Stomach smooth muscle (tissue), 2 donors: ENCODE data around the gene MALAT1.

Experiments used
- H3K27ac ChIP-seq: one replicate; pipeline ENCODE4 v1.7.0; 2013; ENCODE audit warnings: mild to moderate bottlenecking, low read length, inconsistent platforms
- H3K27me3 ChIP-seq, 2 donors: one replicate each; pipeline ENCODE4 v1.7.0; 2013; ENCODE audit warnings: low read length in 2 of 2; ENCODE audit not compliant: insufficient read depth in 2 of 2, control insufficient read depth in 1 of 2
- H3K36me3 ChIP-seq, 2 donors: one replicate each; pipeline ENCODE4 v1.7.0; 2013; ENCODE audit warnings: low read length in 2 of 2; ENCODE audit not compliant: control insufficient read depth in 2 of 2, insufficient read depth in 2 of 2
- H3K4me1 ChIP-seq: one replicate; pipeline ENCODE4 v1.7.0; 2013; ENCODE audit warnings: low read length; ENCODE audit not compliant: control insufficient read depth, insufficient read depth
- H3K4me3 ChIP-seq, 2 donors: one replicate each; pipeline ENCODE4 v1.7.0; 2013; ENCODE audit warnings: low read length in 2 of 2
- H3K9ac ChIP-seq, 2 donors: one replicate each; pipeline ENCODE4 v1.7.0; 2013; ENCODE audit warnings: low read length in 2 of 2, mild to moderate bottlenecking in 1 of 2
- H3K9me3 ChIP-seq, 2 donors: one replicate each; pipeline ENCODE4 v1.7.0; 2013; ENCODE audit warnings: low read length in 2 of 2; ENCODE audit not compliant: control insufficient read depth in 2 of 2
- donor health status: healthy.
- donor health status: Pancreatic carcinoma.

Gene MALAT1

GRCh38 chr11:65537296-65537597, 38.4 kb downstream of the MALAT1 start:
- H3K4me1 ChIP-seq: peaks cover 29% of the 10 kb centered on the region
- H3K9ac ChIP-seq: no peak overlapping the region

DNA sequence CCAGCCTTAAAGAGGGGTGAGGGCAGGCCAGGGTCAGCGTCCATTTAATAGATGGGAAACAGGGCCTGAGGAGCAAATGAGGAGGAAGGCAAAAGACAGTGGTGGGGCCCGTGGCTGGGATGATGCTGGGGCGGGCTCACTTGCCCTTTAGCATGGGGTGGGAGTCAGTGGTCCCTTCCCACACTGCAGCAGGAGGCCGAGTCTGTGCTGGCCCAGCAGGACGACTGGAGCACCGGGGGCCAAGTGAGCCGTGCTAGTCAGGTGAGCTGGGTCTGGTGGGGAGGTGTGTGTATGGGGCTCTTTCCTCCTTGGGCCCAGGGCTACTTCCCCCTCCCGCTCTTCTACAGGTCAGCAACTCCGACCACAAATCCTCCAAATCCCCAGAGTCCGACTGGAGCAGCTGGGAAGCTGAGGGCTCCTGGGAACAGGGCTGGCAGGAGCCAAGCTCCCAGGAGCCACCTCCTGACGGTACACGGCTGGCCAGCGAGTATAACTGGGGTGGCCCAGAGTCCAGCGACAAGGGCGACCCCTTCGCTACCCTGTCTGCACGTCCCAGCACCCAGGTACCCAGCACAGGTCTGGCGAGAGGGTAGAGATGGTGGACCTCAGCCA, 38.9 kb downstream of the MALAT1 start:
- Histone ChIP-seq H3K27me3 (no peaks in the 10 kb centered on the region), H3K4me3 (no peak overlapping the region), H3K4me1 (peaks cover 29% of the 10 kb centered on the region), H3K36me3 (peaks cover 10 to 21% of the 10 kb centered on the region in 2 donors), H3K9ac (no peak overlapping the region), H3K9me3 (no peaks in the 10 kb centered on the region), H3K27ac (peak overlapping the region; percentile 11)

More at GRCh38 chr11:65537296-65537597, 38.4 kb downstream of the MALAT1 start:
- Histone ChIP-seq H3K9me3 (no peaks in the 10 kb centered on the region), H3K27ac (peak overlapping the region; percentile 11), H3K4me3 (no peak overlapping the region), H3K36me3 (peaks cover 13 to 23% of the 10 kb centered on the region in 2 donors), H3K27me3 (no peaks in the 10 kb centered on the region)

GRCh38 chr11:65538232-65538914, 39.5 kb downstream of the MALAT1 start:
- Histone ChIP-seq H3K36me3 (peaks cover 13 to 16% of the 10 kb centered on the region in 2 donors), H3K9me3 (no peaks in the 10 kb centered on the region), H3K4me1 (peaks cover 29% of the 10 kb centered on the region), H3K27me3 (no peaks in the 10 kb centered on the region), H3K4me3 (no peak overlapping the region), H3K27ac (no peak overlapping the region), H3K9ac (no peak overlapping the region)

DNA sequence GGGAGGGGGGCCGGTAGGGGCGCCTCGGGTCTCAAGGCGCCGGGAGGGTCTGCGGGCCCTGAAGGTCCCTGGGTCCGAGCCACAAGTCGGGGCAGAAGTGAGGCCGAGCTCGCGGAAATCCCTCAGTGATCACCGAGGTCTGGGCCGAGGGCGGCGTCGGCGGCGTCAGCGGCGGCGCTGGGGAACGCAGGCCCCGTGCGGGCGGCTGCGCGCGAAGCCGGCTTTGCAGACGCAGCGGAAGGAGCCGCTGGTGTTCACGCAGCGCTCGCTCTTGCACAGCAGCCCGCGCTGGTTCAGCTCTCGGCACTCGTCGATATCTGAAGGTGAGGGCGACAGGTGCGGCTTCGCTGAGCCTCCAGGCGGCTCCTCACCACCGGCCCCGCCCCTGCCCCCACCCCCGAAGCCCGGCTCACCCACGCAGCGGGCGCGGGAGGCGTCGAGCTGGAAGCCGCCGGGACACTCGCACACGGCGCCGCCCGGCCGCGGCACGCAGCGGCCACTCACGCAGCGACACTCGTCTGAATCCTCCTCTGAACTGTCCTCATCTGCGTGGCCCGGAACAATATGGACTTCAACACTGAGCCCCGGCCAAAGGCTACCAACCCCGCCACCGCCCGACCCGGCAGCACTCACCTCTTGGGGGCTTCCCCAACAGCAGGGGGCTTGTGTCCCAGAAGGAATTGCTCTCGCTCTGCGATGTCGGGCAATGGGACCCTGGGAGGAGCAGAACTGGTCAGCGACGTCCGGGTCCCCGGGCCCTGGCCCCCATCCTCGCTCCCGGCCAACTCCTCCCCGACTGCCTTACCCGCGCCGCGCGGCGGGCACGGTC, 40.3 kb downstream of the MALAT1 start:
- Histone ChIP-seq H3K36me3 (peaks cover 15% of the 10 kb centered on the region in 2 donors), H3K9ac (no peak overlapping the region), H3K27me3 (no peaks in the 10 kb centered on the region), H3K27ac (peak overlapping the region; percentile 86), H3K4me3 (peak overlapping the region in 1 of 2 donors; percentile 82), H3K9me3 (no peaks in the 10 kb centered on the region), H3K4me1 (peaks cover 29% of the 10 kb centered on the region)

DNA sequence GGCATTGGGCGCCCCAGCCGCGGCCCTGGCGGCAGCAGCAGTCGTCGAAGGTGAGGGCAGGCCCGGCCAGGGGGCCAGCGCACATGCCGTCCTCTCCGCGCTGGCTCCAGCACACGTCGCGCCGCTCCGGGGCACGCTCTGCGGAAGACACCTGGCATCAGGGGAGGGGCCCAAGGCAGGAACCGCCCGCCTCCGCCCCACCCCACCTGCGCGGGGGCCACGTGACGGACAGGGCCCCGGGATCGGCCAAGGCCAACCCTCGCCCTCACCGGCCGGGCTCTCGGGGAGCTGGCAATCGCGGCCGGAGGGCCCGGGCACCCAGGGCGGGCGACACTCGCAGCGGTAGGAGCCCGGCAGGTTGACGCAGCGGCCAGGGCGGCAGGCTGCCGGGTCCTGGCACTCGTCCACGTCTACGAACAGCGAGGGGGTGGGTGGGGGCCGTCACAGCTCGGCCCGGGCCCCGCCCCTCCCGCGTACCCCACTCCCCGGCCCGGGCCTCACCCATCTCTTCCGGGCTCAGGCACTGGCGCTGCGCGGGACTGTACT, 41.0 kb downstream of the MALAT1 start:
- H3K27ac ChIP-seq: peak overlapping the region; percentile 86
- no peaks in the 10 kb centered on the region for H3K9me3 ChIP-seq
- H3K27me3 ChIP-seq: no peaks in the 10 kb centered on the region
- peak overlapping the region in 1 of 2 donors; percentile 82 for H3K4me3 ChIP-seq
- peaks cover 27% of the 10 kb centered on the region for H3K4me1 ChIP-seq
- H3K36me3 ChIP-seq: peaks cover 15% of the 10 kb centered on the region in 2 donors
- peak overlapping the region in 1 of 2 donors; percentile 54 for H3K9ac ChIP-seq

DNA sequence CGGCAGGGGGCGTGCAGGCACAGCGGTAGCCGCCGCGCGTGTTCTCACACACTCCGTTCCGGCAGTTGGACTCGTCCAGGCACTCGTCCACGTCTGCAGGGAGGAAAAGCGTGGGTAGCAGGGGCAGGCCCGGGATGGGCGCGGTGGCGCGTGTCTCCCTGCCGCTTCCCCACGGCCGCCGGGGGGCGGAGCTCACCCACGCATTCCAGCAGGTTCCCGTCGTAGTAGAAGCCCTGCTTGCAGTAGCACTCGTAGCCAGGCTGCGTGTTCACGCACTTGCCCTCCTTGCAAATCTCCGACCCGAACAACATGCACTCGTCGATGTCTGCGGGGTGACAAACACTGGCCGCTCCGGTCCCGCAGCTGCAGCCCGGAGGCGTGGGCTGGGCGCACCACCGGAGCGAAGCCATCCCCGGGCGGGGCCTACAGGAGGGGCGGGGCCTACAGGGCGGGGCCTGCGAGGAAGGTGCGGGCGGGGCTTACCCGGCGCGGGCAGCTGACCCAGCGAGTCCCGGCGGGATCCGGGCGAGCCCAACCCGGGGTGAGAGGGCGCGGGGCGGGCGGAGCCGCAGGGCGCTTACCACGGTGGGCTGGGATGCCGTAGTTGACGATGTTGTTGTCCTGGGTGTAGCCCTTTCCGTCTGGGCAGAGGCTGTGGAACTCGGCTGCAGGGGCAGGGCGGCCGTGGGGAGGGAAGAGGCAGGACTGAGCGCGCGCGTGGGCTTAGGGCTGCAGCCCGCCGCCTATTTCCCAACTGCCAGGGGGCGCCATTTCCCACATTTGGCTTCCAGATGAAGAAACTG, 41.6 kb downstream of the MALAT1 start:
- no peaks in the 10 kb centered on the region for H3K27me3 ChIP-seq
- no peaks in the 10 kb centered on the region for H3K9me3 ChIP-seq
- peak overlapping the region; percentile 86 for H3K27ac ChIP-seq
- peak overlapping the region; percentile 57 to 82 for H3K4me3 ChIP-seq
- peaks cover 15% of the 10 kb centered on the region in 2 donors for H3K36me3 ChIP-seq
- peaks cover 27% of the 10 kb centered on the region for H3K4me1 ChIP-seq
- peak overlapping the region; percentile 57 to 66 for H3K9ac ChIP-seq

- H3K4me1 ChIP-seq: peaks cover 27% of the 10 kb centered on the region
- peak overlapping the region; percentile 57 to 66 for H3K9ac ChIP-seq
These were observed 42.5 kb downstream of the MALAT1 start for GRCh38 chr11:65541093-65541982.

GRCh38 chr11:65542738-65543390, 44.0 kb downstream of the MALAT1 start:
- peaks cover 30% of the 10 kb centered on the region for H3K4me1 ChIP-seq
- no peaks in the 10 kb centered on the region for H3K27me3 ChIP-seq
- no peaks in the 10 kb centered on the region for H3K9me3 ChIP-seq
- H3K4me3 ChIP-seq: no peak overlapping the region
- no peak overlapping the region for H3K27ac ChIP-seq
- H3K9ac ChIP-seq: peak overlapping the region in 1 of 2 donors; percentile 58
- H3K36me3 ChIP-seq: peaks cover 10% of the 10 kb centered on the region in 2 donors

More at GRCh38 chr11:65541093-65541982, 42.5 kb downstream of the MALAT1 start:
- Histone ChIP-seq H3K9me3 (no peaks in the 10 kb centered on the region), H3K4me3 (peak overlapping the region; percentile 44 to 82), H3K27ac (peak overlapping the region; percentile 86), H3K36me3 (peaks cover 10 to 12% of the 10 kb centered on the region in 2 donors), H3K27me3 (no peaks in the 10 kb centered on the region)

DNA sequence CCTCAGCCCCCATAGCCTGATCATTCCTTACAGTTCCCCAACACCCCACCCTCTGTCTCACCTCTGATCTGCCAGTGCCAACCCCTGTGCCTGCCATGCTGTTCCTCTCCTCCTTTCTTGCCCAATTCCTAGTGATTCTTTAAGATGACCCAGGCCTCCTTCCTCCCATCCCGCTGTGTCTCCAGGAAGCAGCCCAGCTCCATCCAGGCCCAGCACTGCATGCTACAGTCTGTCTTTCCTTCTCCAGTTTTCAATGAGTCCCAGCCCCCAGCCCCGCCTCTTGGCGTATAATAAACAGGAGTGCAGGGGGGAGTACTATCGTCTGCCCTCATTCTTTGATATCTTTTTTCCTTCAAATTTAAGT, 47.0 kb downstream of the MALAT1 start:
- Histone ChIP-seq H3K9ac (no peak overlapping the region), H3K27me3 (no peaks in the 10 kb centered on the region), H3K4me1 (peaks cover 16% of the 10 kb centered on the region), H3K9me3 (no peaks in the 10 kb centered on the region), H3K36me3 (peaks cover 16 to 22% of the 10 kb centered on the region in 2 donors), H3K4me3 (no peak overlapping the region), H3K27ac (no peak overlapping the region)
